ENCODE data around the gene SPOCK1.

SPOCK1 gene

GRCh38 chr5:137016783-137017324 lies 482.3 kb downstream of the SPOCK1 start:
- H3K79me2 ChIP-seq (ENCODE audit: insufficient read depth, low read depth): no peaks in the 10 kb centered on the region
- no peak overlapping the region for H3K9ac ChIP-seq
- H3K27ac ChIP-seq: no peak overlapping the region
- no peak overlapping the region for H3K4me2 ChIP-seq
- no peaks in the 10 kb centered on the region for H3K36me3 ChIP-seq (ENCODE audit: insufficient read depth)
- no peaks in the 10 kb centered on the region for H3K4me1 ChIP-seq (ENCODE audit: low read depth, poor library complexity, severe bottlenecking)
- H2AFZ ChIP-seq (ENCODE audit: low read depth): no peak overlapping the region
- no peaks in the 10 kb centered on the region for H3K27me3 ChIP-seq (ENCODE audit: insufficient read depth, low read depth)
- H4K20me1 ChIP-seq (ENCODE audit: insufficient read depth): no peaks in the 10 kb centered on the region
- no peak overlapping the region for H3K4me3 ChIP-seq (IDR thresholded peaks at IDR 0.05; ENCODE audit: insufficient read depth, low read depth, low read length)
- no peak for TF ChIP-seq CTCF (conservative IDR thresholded peaks at IDR 0.05; ENCODE audit: low read depth, low read length)

DNA sequence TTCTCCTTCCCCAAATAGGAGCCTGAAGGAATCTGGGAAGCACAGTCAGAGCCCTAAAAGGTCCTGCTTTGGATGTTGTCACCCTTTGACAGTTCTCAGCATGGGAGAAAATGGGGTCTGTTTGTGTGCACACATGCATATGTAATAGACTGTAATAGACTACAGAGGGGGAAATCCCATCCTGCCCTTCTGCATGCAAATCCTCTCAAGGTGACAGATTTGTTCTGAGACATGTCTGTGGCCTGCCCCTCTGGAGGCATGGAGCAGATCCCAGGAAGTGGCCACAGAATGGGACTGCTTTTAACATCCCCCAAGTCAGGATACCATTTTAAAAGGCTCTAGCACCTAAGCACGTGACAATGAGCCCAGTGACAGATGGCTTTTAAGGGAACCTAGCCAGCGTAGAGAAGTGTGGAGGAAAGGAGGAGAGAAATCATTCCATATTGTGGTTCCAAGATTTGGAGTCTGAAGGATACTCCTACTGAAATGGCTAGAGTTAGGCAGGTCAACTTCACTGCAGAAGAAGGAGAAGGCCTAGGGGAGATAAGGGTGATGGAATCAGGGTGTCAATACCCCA lies 483.5 kb downstream of the SPOCK1 start:
- Histone ChIP-seq H3K27ac (no peak overlapping the region), H3K79me2 (ENCODE audit: insufficient read depth, low read depth) (no peaks in the 10 kb centered on the region), H3K9ac (no peak overlapping the region), H3K36me3 (ENCODE audit: insufficient read depth) (no peaks in the 10 kb centered on the region), H3K4me3 (IDR thresholded peaks at IDR 0.05; ENCODE audit: insufficient read depth, low read depth, low read length) (no peak overlapping the region), H3K27me3 (ENCODE audit: insufficient read depth, low read depth) (no peaks in the 10 kb centered on the region), H3K4me2 (no peak overlapping the region), H2AFZ (ENCODE audit: low read depth) (no peak overlapping the region), H4K20me1 (ENCODE audit: insufficient read depth) (no peaks in the 10 kb centered on the region), H3K4me1 (ENCODE audit: low read depth, poor library complexity, severe bottlenecking) (no peaks in the 10 kb centered on the region)
- TF ChIP-seq CTCF (conservative IDR thresholded peaks at IDR 0.05; ENCODE audit: low read depth, low read length): no peak

DNA sequence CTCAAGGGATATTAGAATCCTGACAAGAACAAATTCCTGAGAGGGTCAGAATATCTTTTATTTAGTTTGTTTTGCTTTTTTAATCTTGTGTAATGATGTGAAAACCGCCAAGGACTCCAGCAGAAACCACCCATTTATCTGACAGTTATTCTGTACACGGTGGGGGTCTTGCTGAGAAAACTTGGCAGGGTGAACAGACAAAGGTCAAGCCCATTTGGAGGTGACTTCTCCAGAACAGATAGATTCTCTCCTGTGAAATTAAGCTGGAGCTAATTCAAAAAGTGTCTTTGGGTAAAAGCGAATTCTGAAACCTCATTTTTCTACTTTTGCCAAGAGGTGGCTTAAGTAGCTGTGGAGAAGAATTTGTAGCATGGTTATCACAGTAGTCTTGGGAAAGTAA lies 484.4 kb downstream of the SPOCK1 start:
- Histone ChIP-seq H3K4me2 (no peak overlapping the region), H3K27me3 (ENCODE audit: insufficient read depth, low read depth) (no peaks in the 10 kb centered on the region), H3K27ac (no peak overlapping the region), H3K9ac (no peak overlapping the region), H2AFZ (ENCODE audit: low read depth) (no peak overlapping the region), H4K20me1 (ENCODE audit: insufficient read depth) (no peaks in the 10 kb centered on the region), H3K36me3 (ENCODE audit: insufficient read depth) (no peaks in the 10 kb centered on the region), H3K79me2 (ENCODE audit: insufficient read depth, low read depth) (no peaks in the 10 kb centered on the region), H3K4me3 (IDR thresholded peaks at IDR 0.05; ENCODE audit: insufficient read depth, low read depth, low read length) (no peak overlapping the region), H3K4me1 (ENCODE audit: low read depth, poor library complexity, severe bottlenecking) (no peaks in the 10 kb centered on the region)
- no peak for TF ChIP-seq CTCF (conservative IDR thresholded peaks at IDR 0.05; ENCODE audit: low read depth, low read length)

- no peaks in the 10 kb centered on the region for H3K4me1 ChIP-seq (ENCODE audit: low read depth, poor library complexity, severe bottlenecking)
- H2AFZ ChIP-seq (ENCODE audit: low read depth): no peak overlapping the region
- no peaks in the 10 kb centered on the region for H3K36me3 ChIP-seq (ENCODE audit: insufficient read depth)
- no peaks in the 10 kb centered on the region for H4K20me1 ChIP-seq (ENCODE audit: insufficient read depth)
- no peak overlapping the region for H3K4me2 ChIP-seq
- no peak overlapping the region for H3K27ac ChIP-seq
- no peak overlapping the region for H3K4me3 ChIP-seq (IDR thresholded peaks at IDR 0.05; ENCODE audit: insufficient read depth, low read depth, low read length)
- H3K79me2 ChIP-seq (ENCODE audit: insufficient read depth, low read depth): no peaks in the 10 kb centered on the region
- H3K27me3 ChIP-seq (ENCODE audit: insufficient read depth, low read depth): no peaks in the 10 kb centered on the region
- no peak overlapping the region for H3K9ac ChIP-seq
- TF ChIP-seq CTCF (conservative IDR thresholded peaks at IDR 0.05; ENCODE audit: low read depth, low read length): no peak
These were observed 488.9 kb downstream of the SPOCK1 start for GRCh38 chr5:137010226-137010625.
